Mononuclear cell (primary cell): ENCODE measurements around the gene TPD52L3. TPM values are rescaled to one million over a fixed set of nuclear protein-coding genes. Genes with fewer than 3 reads are reported as not detected.

Source experiments
- H3K27me3 ChIP-seq: 2 replicates; pipeline ENCODE4 v1.6.0; 2011; ENCODE audit warnings: low read length, control low read depth; ENCODE audit not compliant: insufficient read depth
- H3K4me1 ChIP-seq: 2 replicates; pipeline ENCODE4 v1.5.1; 2011; ENCODE audit warnings: mild to moderate bottlenecking, low read length, control low read depth; ENCODE audit not compliant: insufficient read depth
- H3K4me3 ChIP-seq: 2 replicates; pipeline ENCODE4 v1.5.1; 2011; ENCODE audit warnings: mild to moderate bottlenecking, low read length, moderate library complexity
- H3K9me3 ChIP-seq: 2 replicates; pipeline ENCODE4 v1.5.1; 2011; ENCODE audit warnings: low read depth, mild to moderate bottlenecking, control low read depth, low read length
- total RNA-seq: library from RNA; depleted of rRNA; stranded (reverse); fragments of >200 nt; gene quantifications from one replicate; pipeline ENCODE4 v1.2.3, GENCODE V29; 2012

Gene TPD52L3
- total RNA-seq, 1 donor, result not detected

GRCh38 chr9:6368831-6369230, 40.7 kb downstream of the TPD52L3 start:
- no peaks in the 10 kb centered on the region for H3K9me3 ChIP-seq

More at GRCh38 chr9:6368831-6369230, 40.7 kb downstream of the TPD52L3 start:
- Histone ChIP-seq H3K4me3 (no peak overlapping the region), H3K27me3 (no peaks in the 10 kb centered on the region), H3K4me1 (no peaks in the 10 kb centered on the region)

Other genes starting within 250 kb of the TPD52L3 start
- gene IL33, start 112.6 kb upstream of the TPD52L3 start, total RNA-seq, result not detected
- 192 TPM for gene UHRF2, start 84.8 kb downstream of the TPD52L3 start, total RNA-seq